HepG2 (cell line): ENCODE measurements around the gene PARN. TPM values are rescaled to one million over a fixed set of nuclear protein-coding genes. Genes with fewer than 3 reads are reported as not detected.

Experiments used
- ATAC-seq: fragments of 200-7000 bp; cut with Tn5 transposase; 3 replicates; pipeline ENCODE4 v1.9.1; 2020; ENCODE audit warnings: mild to moderate bottlenecking, moderate library complexity
- BruUV-seq: library from RNA; stranded (reverse); fragments of 400-500 nt; replicated peaks from 2 replicates; lab custom pipeline; 2021; lab: Mats Ljungman, UMichigan
- CTCF ChIA-PET: fragments of 300-600 bp; formaldehyde crosslinking; extraction: SDS; loops from one replicate; lab custom pipeline; 2021; ENCODE audit warnings: low total read pairs, inconsistent platforms, low intra/inter-chr PET ratio; lab: Yijun Ruan, JAX
- POLR2A ChIA-PET: fragments of 350-600 bp; sonication (Branson Sonifier 250); formaldehyde crosslinking; loops from one replicate; lab custom pipeline; 2020; ENCODE audit warnings: antibody characterized with exemption, inconsistent platforms; lab: Yijun Ruan, JAX
- DNase-seq: peaks from one replicate; pipeline ENCODE4 v3.0.0-alpha.2; 2015; ENCODE audit warnings: low spot score
- FAIRE-seq: peaks from 3 replicates; lab custom pipeline; 2011; peaks lifted over from hg19 to GRCh38; lab: Jason Lieb, UNC
- H2AFZ ChIP-seq: one replicate; pipeline ENCODE4 v1.6.1; 2011; ENCODE audit warnings: low read length, inconsistent platforms
- H3K27ac ChIP-seq: fragments of 300-600 bp; 3 replicates; pipeline ENCODE4 v1.8.0; 2011; ENCODE audit warnings: mixed run types, mild to moderate bottlenecking, mixed read lengths, low read length, inconsistent platforms; ENCODE audit not compliant: insufficient read depth; ENCODE audit errors: extremely low read length
- H3K27me3 ChIP-seq, 2 experiments: fragments of 200-600 bp in 1 of 2; 2 replicates in 1 of 2; 3 replicates in 1 of 2; pipeline versions ENCODE4 v1.6.0 to v1.8.0; 2011; ENCODE audit warnings: low read length in 2 of 2, mild to moderate bottlenecking in 2 of 2, moderate library complexity in 2 of 2, inconsistent platforms in 1 of 2; ENCODE audit not compliant: insufficient read depth in 2 of 2, control insufficient read depth in 1 of 2
- H3K36me3 ChIP-seq, 2 experiments: fragments of 200-600 bp in 1 of 2; replicated peaks in 1 of 2; 2 replicates in 1 of 2; 3 replicates in 1 of 2; pipeline versions ENCODE4 v1.5.1 to v1.8.0; 2011; ENCODE audit warnings: low read length in 2 of 2, inconsistent platforms in 1 of 2; ENCODE audit not compliant: insufficient read depth in 2 of 2, control insufficient read depth in 1 of 2
- H3K4me1 ChIP-seq: 2 replicates; pipeline ENCODE4 v1.5.1; 2012; ENCODE audit warnings: low read length, inconsistent platforms; ENCODE audit not compliant: insufficient read depth
- H3K4me2 ChIP-seq: 2 replicates; pipeline ENCODE4 v1.6.0; 2011; ENCODE audit warnings: low read depth, low read length, inconsistent platforms
- H3K4me3 ChIP-seq, 3 experiments: fragments of 200-600 bp in 1 of 3; sonication (generic), shearing (Covaris generic) in 1 of 3; replicated peaks in 1 of 3; 2 replicates each; pipeline ENCODE4 v1.5.1; 2011 to 2016; ENCODE audit warnings: low read length in 3 of 3, inconsistent platforms in 2 of 3, low read depth in 2 of 3, mild to moderate bottlenecking in 2 of 3, control low read depth in 1 of 3, mixed read lengths in 1 of 3; ENCODE audit not compliant: insufficient read depth in 1 of 3
- H3K79me2 ChIP-seq: one replicate; pipeline ENCODE4 v1.6.1; 2011; ENCODE audit warnings: low read length, inconsistent platforms; ENCODE audit not compliant: insufficient read depth
- H3K9ac ChIP-seq: 2 replicates; pipeline ENCODE4 v1.6.0; 2011; ENCODE audit warnings: mild to moderate bottlenecking, low read depth, low read length, inconsistent platforms; ENCODE audit not compliant: insufficient read depth
- H3K9me3 ChIP-seq: 2 replicates; pipeline ENCODE4 v1.5.1; 2012; ENCODE audit warnings: mild to moderate bottlenecking, low read length
- H4K20me1 ChIP-seq: 2 replicates; pipeline ENCODE4 v1.6.0; 2011; ENCODE audit warnings: inconsistent platforms, mild to moderate bottlenecking, low read length, moderate library complexity; ENCODE audit not compliant: insufficient read depth
- ATF1 ChIP-seq: IDR thresholded peaks from 2 replicates; pipeline ENCODE4 v1.6.1; 2016; ENCODE audit warnings: mild to moderate bottlenecking, control low read depth
- CEBPB ChIP-seq: IDR thresholded peaks from 2 replicates; pipeline ENCODE4 v1.6.1; 2011; ENCODE audit warnings: low read depth, low read length, improper control_type of control experiment, borderline replicate concordance
- CEBPG ChIP-seq: IDR thresholded peaks from 2 replicates; pipeline ENCODE4 v1.6.1; 2016
- FOXA1 ChIP-seq, 2 experiments: fragments of 450-650 bp in 1 of 2; sonication (generic) in 1 of 2; formaldehyde crosslinking in 1 of 2; IDR thresholded peaks; 2 replicates each; pipeline versions ENCODE4 v1.4.0 to v1.6.1; 2016 to 2020; ENCODE audit warnings: missing genetic modification reagents in 1 of 2
- HNF1A ChIP-seq, 2 experiments: sonication (generic) in 1 of 2; formaldehyde crosslinking in 1 of 2; IDR thresholded peaks; 2 replicates each; pipeline versions ENCODE4 v1.4.0 to v1.6.1; 2016 to 2020; ENCODE audit warnings: borderline replicate concordance in 1 of 2, low read depth in 1 of 2, mild to moderate bottlenecking in 1 of 2, missing genetic modification reagents in 1 of 2
- HOXA5 ChIP-seq: sonication (generic); formaldehyde crosslinking; IDR thresholded peaks from 2 replicates; pipeline ENCODE4 v1.4.0; 2020; ENCODE audit warnings: missing genetic modification reagents
- MAFF ChIP-seq: IDR thresholded peaks from 2 replicates; pipeline ENCODE4 v1.6.1; 2011; ENCODE audit warnings: low read depth, low read length, improper control_type of control experiment
- RARA ChIP-seq: IDR thresholded peaks from 2 replicates; pipeline ENCODE4 v1.6.1; 2016; ENCODE audit warnings: missing genetic modification reagents, missing compliant biosample characterization
- RXRB ChIP-seq: IDR thresholded peaks from 2 replicates; pipeline ENCODE4 v1.6.1; 2016; ENCODE audit warnings: borderline replicate concordance, missing genetic modification reagents, missing compliant biosample characterization
- SAP130 ChIP-seq: IDR thresholded peaks from 2 replicates; pipeline ENCODE4 v1.6.1; 2016; ENCODE audit warnings: low read depth
- SOX13 ChIP-seq, 3 experiments: fragments of 450-650 bp in 1 of 3; sonication (generic) in 1 of 3; formaldehyde crosslinking in 1 of 3; IDR thresholded peaks in 2 of 3; conservative IDR thresholded peaks in 1 of 3; 2 replicates each; pipeline versions ENCODE4 v1.5.0 to v1.6.1; 2016 to 2020; ENCODE audit warnings: antibody characterized with exemption in 1 of 3, mild to moderate bottlenecking in 1 of 3, missing compliant biosample characterization in 1 of 3, missing genetic modification reagents in 1 of 3, moderate library complexity in 1 of 3
- SOX5 ChIP-seq: IDR thresholded peaks from 2 replicates; pipeline ENCODE4 v1.6.1; 2016; ENCODE audit warnings: borderline replicate concordance
- TEAD3 ChIP-seq: optimal IDR thresholded peaks from 2 replicates; pipeline ENCODE3; 2016; ENCODE audit warnings: borderline replicate concordance
- ZNF12 ChIP-seq: sonication (generic); formaldehyde crosslinking; IDR thresholded peaks from 2 replicates; pipeline ENCODE4 v1.5.0; 2020; ENCODE audit warnings: missing genetic modification reagents
- ZNF263 ChIP-seq: sonication (generic); formaldehyde crosslinking; IDR thresholded peaks from 2 replicates; pipeline ENCODE4 v1.4.0; 2020; ENCODE audit warnings: missing genetic modification reagents
- ZNF331 ChIP-seq: sonication (generic); formaldehyde crosslinking; IDR thresholded peaks from 2 replicates; pipeline ENCODE4 v1.4.0; 2020; ENCODE audit warnings: missing genetic modification reagents
- ZNF337 ChIP-seq: sonication (generic); formaldehyde crosslinking; IDR thresholded peaks from 2 replicates; pipeline ENCODE4 v1.5.1; 2020; ENCODE audit warnings: missing genetic modification reagents, low read depth, mild to moderate bottlenecking, borderline replicate concordance
- WGBS: methylation state at CpG from one replicate; pipeline ENCODE4 v1.1.6; 2017; ENCODE audit warnings: low lambda C conversion rate; 5-methylcytosine and 5-hydroxymethylcytosine counted together
- in situ Hi-C: cut with HindIII; loops from 2 replicates; pipeline ENCODE4 v1.10.0; 2017; ENCODE audit warnings: low pct_unique_long_range_greater_than_20kb; ENCODE audit not compliant: extremely low pct_ligation_motif_present
- intact Hi-C: fragments of 100-400 bp; cut with micrococcal nuclease; formaldehyde crosslinking; loops from one replicate; pipeline ENCODE4 v1.10.0; 2022; ENCODE audit not compliant: unreplicated experiment
- polyA plus RNA-seq, 8 experiments: library from polyadenylated mRNA; depleted of rRNA in 3 of 8; stranded (reverse) in 7 of 8; unstranded in 1 of 8; fragments of >200 nt; fragmentation: Illumina TruSeq in 4 of 8; extraction: Trizol in 4 of 8; gene quantifications; 2 replicates each; pipeline versions ENCODE4 v1.2.1 to v1.2.3, GENCODE V29; 2011 to 2016; ENCODE audit warnings: low read depth in 4 of 8, missing spikeins in 1 of 8, mixed read lengths in 1 of 8; ENCODE audit not compliant: insufficient read depth in 1 of 8
- total RNA-seq, 5 experiments: library from RNA; depleted of rRNA; stranded (reverse); fragments of >200 nt; fragmentation: Illumina TruSeq; extraction: Trizol; gene quantifications; 2 replicates each; pipeline ENCODE4 v1.2.3, GENCODE V29; 2016; ENCODE audit warnings: low read depth in 1 of 5
- TF ChIP-seq, protein P1 (sequence below): sonication (generic); formaldehyde crosslinking; IDR thresholded peaks from 2 replicates; pipeline ENCODE4 v1.4.0; 2020; ENCODE audit warnings: missing genetic modification reagents, borderline replicate concordance

PARN gene
- total and polyA plus RNA-seq, 2 of the 13 experiments (the other 11 are each of a cell fraction or from before 2014, with no cell fraction given): 13.3 to 47.6 TPM

GRCh38 chr16:14523632-14524031 lies 106.4 kb downstream of the PARN start:
- ATAC-seq (peak; percentile 69), DNase-seq (peak; percentile 87), FAIRE-seq (peak; percentile 51)
- TF ChIP-seq HOXA5 (CRISPR knock-in tag): no peak
- TF ChIP-seq TEAD3 (CRISPR knock-in tag): peak; percentile 64
- TF ChIP-seq ZNF337: no peak
- TF ChIP-seq FOXA1 (IDR thresholded peaks at IDR 0.05): no peak
- peak; percentile 26; the same call in 1 of the 2 replicates for TF ChIP-seq FOXA1 (CRISPR knock-in tag; IDR thresholded peaks at IDR 0.05)
- no peak for TF ChIP-seq MAFF
- peak; percentile 87 for TF ChIP-seq ZNF263 (CRISPR knock-in tag)
- 0 out of 2 replicates have a peak, but pooled peaks have one; percentile 29 for TF ChIP-seq ATF1
- TF ChIP-seq ZNF12: 0 out of 2 replicates have a peak, but pooled peaks have one; percentile 43
- 0 out of 2 replicates have a peak, but pooled peaks have one; percentile 45 for TF ChIP-seq ZNF331 (CRISPR knock-in tag)
- 0 out of 2 replicates have a peak, but pooled peaks have one; percentile 16 for TF ChIP-seq RXRB (CRISPR knock-in tag)
- 0 out of 2 replicates have a peak, but pooled peaks have one; percentile 23 for TF ChIP-seq SAP130
- 0 out of 2 replicates have a peak, but pooled peaks have one; percentile 22 for TF ChIP-seq SOX5 (CRISPR knock-in tag)
- TF ChIP-seq CEBPB: peak; percentile 34; the same call in 1 of the 2 replicates
- TF ChIP-seq HNF1A (IDR thresholded peaks at IDR 0.05; ENCODE audit: low read depth): no peak
- no peak for TF ChIP-seq HNF1A (CRISPR knock-in tag; IDR thresholded peaks at IDR 0.05; ENCODE audit: borderline replicate concordance)
- TF ChIP-seq, protein P1, sequence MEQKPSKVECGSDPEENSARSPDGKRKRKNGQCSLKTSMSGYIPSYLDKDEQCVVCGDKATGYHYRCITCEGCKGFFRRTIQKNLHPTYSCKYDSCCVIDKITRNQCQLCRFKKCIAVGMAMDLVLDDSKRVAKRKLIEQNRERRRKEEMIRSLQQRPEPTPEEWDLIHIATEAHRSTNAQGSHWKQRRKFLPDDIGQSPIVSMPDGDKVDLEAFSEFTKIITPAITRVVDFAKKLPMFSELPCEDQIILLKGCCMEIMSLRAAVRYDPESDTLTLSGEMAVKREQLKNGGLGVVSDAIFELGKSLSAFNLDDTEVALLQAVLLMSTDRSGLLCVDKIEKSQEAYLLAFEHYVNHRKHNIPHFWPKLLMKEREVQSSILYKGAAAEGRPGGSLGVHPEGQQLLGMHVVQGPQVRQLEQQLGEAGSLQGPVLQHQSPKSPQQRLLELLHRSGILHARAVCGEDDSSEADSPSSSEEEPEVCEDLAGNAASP (CRISPR knock-in tag): peak; percentile 18; the same call in 1 of the 2 replicates
- no peak for TF ChIP-seq SOX13 (IDR thresholded peaks at IDR 0.05)
- TF ChIP-seq SOX13 (CRISPR knock-in tag; conservative IDR thresholded peaks at IDR 0.05 in 1 of 2, IDR thresholded peaks at IDR 0.05 in 1 of 2): peak in 1 of 2 experiments; percentile 61; a peak in 2 of 4 replicates
- 0 out of 2 replicates have a peak, but pooled peaks have one; percentile 19 for TF ChIP-seq RARA (CRISPR knock-in tag)
- peak; percentile 61; the same call in 1 of the 2 replicates for TF ChIP-seq CEBPG
- Histone ChIP-seq H3K4me1 (peaks cover 50% of the 10 kb centered on the region), H2AFZ (no peak overlapping the region), H3K4me2 (no peak overlapping the region), H3K9ac (no peak overlapping the region), H3K79me2 (no peaks in the 10 kb centered on the region), H4K20me1 (no peaks in the 10 kb centered on the region), H3K9me3 (no peaks in the 10 kb centered on the region), H3K27ac (no peak overlapping the region), H3K36me3 (no peaks in the 10 kb centered on the region), H3K4me3 (no peak overlapping the region), H3K27me3 (no peaks in the 10 kb centered on the region)
- intact Hi-C loops: no loop called here
- in situ Hi-C loops: no loop called here
- BruUV-seq: no TSS peak
- ChIA-PET POLR2A (no interaction called here), CTCF (no interaction called here)
- 91% methylated on average over 2 of the region's 2 CpGs for WGBS
